Anterior cingulate cortex (tissue), 58 donors: Measurements from ENCODE around the gene NUP62.
A peak's percentile ranks its signal among the peaks of the same experiment; 100 is the strongest.
"Not testable (repeated sequence)": the region's sequence is repeated elsewhere in the genome, so short reads cannot be mapped to it uniquely, and the experiment has no call there.

Experiments
- DNase-seq, 58 donors: peaks; one replicate each; lab custom pipeline; 2025; lab: John Stamatoyannopoulos, UW

NUP62 gene

DNA sequence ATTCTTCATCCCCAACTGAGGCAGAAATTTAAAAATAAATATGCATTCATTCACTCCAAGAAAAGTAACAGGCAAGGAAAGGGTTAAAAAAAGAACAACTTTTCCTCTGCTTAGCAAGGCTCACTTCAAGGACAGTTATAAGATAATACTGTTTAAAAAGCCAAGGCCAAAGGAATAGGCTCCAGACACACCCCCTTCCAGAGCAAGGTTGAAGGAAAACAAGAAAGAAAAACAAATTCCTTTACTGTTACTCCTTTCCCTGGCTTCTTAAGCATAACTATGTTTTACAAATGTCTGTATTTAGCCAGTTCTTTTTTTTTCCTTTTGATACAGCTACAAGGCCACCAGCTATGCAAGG, 23.2 kb upstream of the NUP62 start:
- DNase-seq = no peak

DNA sequence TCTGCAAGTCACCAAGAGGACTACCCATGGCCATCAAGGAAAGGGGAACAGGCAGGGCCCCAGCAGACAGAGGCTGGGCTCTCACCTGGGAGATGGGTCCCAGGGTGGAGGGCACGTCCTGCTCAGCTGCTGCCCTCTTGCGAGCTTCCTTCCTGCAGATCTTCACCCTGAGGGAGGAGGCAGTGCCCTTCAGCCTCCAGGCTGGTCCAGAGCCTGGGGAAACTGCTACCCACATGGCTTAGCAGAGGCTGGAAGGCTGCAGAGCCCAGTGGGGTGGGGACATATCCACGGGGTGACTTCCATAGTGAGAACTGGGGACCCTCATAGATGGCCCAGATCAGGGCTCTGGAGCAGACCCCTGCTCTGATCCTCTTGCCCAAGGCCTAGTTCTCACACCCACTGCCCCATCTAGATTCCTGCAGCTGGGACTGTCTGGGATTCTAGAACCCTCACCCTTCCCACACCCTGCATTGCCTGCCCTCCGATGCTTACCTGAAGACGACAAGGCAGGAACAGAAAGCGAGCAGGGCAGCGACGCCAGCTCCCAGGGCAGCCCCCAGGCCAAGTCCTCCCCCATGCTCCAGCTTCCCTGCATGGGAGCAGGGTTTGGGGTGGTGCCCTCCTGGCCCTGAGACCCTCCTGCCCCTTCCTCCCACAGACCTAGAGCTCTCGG, 22.6 kb upstream of the NUP62 start:
- no peak for DNase-seq

DNA sequence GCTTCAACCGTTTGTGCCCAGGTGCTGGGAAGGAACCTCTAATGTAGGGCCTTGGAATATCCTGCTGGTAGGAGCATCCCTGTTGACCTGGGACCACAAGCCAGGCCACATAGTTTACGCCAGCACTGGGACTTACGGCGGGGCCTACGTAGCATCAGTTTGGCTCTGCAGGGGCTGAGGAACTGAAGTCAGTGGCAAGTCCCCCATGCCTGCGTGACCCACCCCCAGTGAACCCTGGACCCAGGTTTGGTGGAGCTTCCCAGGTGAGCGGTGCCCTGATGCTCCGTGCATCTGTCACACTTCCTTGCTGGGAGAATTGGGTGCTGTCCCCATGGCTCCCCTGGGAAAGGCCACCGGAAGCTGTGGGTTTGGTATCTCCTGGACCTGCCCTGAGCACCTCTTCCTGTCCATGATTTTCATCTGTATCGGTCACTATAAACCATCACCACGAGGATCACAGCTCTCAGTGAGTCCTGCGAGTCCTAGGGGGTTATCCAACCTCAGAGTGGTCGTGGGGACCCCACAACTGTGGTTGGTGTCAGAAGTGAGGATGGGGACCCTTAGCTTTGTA, 21.7 kb upstream of the NUP62 start:
- DNase-seq = no peak

DNA sequence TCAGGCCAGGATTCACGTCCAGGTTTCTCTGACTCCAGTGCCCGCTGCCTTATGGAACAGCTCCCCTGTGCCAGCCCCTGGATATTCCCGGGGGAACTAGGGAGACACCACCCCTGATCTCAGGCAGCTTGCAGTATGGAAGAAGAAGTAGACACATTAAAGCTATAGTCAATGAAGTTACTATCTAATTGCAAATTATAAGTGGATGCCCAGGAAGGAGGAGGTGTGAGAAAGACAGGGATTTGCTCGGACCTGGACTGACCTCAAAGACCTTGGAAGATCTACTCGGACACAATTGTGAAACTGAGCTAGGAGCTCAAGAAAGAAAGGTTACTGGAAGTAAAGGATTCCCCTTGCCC, 21.3 kb upstream of the NUP62 start:
- no peak for DNase-seq

DNA sequence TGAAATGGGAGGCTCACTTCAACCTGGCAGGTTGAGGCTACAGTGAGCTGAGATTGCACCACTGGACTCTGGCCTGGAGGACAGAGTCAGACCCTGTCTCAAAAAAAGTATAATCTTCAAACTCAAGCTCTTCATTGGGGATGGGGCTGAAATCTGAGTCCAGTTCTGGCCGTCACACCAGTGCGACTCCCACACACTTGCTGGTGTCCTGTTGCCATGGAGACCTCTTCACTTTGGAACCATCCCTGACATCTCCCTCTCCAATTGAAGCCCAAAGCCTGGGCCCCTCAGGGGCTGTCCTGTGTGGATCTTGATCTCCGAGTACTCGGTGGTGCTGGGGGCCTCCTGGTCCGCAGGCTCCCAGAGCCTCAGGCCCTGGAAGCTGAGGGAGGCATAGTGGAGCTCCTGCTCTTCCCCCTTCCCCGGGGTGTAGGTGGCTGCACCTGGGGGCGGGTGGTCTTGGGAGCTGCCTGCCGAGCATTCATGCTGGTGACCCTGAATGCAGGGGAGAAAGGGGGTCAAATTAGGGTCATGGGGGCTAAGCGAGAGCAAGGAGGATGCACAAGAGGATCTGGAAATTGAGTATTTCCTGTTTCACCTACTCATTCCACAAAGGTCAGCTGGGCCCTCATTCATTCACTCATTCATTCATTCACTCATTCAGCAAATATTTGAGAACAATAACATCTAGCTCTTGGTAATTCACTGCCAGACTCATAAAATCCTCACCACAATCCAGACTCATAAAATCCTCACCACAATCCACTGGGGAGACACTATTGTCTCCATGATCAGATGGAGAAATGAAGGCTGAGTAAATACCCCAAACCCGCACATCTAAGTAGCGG, 20.7 kb upstream of the NUP62 start:
- no peak for DNase-seq

DNA sequence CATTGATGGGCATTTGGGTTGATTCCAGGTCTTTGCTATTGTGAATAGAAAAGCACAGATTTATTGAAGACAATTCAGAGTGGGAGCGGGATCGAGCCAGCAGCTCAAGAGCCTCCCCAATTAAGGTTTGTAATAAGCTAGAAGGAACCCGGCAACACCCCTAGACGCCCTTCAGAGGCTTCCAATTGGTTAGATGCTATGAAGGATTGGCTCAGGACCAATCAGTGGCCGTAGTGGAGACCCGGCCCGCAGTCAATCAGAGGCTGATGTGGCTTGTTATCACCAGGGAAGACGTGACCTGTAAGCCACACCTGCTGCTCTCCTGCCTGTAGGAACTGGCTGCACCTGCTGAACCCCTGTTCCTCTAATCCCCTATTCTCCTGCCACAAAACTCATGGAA, 17.1 kb upstream of the NUP62 start:
- no peak for DNase-seq

DNA sequence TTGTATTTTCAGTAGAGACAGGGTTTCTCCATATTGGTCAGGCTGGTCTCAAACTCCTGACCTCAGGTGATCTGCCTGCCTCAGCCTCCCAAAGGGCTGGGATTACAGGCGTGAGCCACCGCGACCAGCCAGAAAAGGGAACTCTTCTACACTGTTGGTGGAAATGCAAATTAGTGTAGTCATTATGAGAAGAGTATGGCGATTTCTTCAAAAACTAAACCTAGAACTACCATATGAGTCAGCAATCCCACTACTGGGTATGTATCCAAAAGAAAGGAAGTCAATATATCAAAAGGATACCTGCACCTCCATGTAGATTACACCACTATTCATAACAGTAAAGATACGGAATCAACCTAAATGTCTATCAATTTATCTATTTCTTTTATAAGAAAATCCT, 15.3 kb upstream of the NUP62 start:
- DNase-seq = not testable (repeated sequence)

DNA sequence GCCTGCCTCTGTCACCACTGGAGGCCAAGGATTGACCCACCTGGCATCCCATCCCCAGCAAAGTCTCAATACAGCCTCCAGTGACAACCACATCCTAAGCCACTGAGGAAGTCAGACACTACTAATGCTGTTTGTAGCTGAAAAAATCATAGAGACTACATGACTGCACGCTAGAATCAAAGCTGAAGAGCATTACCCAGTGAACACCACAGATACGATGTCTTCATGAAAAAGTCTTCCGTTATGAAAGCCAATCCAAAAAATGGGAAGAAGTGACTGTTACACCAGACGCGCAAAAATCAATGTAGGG, 11.1 kb upstream of the NUP62 start:
- DNase-seq = no peak

DNA sequence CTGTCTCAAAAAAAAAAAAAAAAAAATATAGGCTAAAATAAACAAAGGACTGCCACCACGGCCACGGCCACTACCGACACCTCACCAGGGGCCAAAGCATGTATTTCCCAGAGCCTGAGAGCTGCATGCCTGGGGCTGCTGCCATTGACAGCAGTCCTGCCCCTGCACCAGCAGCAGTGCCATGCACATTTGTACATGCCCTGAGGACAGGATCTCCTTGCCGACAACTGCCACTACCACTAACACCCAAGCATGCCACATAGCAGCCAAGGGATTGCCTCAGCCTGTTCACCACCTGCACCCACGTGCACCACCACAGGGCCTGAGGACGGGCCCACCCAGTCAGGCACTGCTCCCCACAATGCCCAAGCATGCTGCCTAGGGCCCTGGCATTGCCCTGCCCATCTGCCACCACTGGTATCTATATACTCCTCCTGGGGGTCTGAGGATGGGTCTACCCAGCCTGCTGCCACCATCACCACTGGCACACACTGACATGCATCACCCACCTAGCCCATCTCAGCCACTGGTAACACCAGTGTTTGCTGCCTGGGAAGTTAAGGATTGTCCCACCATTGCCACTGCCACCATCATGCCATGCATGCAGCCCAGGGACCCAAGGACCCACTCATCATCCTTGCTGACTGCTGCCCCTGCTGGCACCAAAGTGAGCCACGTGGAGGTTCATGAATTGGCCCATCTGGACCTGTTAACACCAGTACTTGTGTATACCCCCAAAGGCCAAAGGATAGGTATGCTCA, 10.6 kb upstream of the NUP62 start:
- DNase-seq = no peak

DNA sequence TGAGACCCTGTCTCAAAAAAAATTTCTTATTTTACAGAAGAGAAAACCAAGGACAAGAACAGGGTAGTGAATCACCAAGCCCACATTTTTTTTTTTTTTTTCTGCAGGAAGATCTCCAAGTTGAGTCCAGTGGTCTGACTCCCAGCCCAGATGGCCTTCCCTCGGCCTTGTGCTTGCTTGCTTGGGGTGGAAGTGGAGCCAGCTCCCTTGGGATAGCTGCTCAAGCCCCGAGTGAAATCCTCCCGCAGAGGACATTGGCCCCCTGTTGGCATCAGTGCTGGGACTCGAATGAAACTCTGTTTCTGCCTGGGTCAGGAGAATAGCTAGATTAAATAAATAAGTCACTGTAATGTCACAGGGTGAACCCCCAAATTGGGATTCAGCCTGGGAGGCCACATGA, 9.4 kb upstream of the NUP62 start:
- no peak for DNase-seq

DNA sequence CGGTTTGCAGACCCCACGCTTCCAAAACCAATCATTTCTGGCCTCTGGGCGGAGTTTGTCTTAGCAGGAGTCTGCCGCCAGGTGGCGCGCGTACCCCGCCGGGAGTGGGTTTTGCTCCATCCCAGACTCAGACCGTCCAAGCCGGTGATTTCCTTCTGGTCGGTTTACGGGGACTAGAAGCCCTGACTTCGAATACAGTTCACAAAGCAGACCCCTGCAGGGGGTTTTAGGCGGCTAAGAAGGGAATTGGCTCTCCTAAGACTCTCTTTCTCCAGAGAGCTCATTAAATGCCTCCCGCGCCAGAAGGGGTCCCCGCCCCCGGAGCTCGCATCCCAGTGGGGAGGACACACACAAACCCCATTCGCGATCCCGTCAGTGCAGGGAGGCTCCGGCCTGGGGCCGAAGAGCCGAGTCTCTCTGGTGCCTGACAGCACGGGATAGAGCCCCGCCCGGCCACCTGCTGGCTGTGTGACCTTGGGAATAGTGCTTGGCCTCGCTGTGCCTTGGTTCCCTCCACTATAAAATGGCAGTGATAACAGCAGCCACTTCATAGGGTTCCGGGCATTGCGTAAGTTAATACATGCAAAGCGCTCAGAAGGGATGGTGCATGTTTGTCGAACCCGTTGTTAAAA, 8.6 kb upstream of the NUP62 start:
- peak in 53 of 58 donors; percentile 3 to 84 (median 43) for DNase-seq

DNA sequence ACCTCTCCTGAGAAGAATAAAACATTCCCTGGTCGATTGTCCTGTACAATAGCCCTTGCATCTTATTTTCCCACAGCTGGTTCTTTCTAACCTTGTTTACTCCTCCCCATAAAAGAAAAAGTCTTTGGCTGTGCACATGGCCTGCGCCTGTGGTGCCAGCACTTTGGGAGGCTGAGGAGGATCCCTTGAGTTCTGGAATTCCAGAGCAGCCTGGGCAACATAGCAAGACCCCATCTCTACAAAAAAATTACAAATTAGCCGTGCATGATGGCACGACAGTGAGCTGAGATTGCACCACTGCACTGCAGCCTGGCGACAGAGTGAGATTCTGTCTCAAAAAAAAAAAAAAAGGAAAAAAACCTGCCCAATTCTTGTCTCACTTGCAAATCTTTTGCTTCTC, 7.2 kb upstream of the NUP62 start:
- no peak for DNase-seq

DNA sequence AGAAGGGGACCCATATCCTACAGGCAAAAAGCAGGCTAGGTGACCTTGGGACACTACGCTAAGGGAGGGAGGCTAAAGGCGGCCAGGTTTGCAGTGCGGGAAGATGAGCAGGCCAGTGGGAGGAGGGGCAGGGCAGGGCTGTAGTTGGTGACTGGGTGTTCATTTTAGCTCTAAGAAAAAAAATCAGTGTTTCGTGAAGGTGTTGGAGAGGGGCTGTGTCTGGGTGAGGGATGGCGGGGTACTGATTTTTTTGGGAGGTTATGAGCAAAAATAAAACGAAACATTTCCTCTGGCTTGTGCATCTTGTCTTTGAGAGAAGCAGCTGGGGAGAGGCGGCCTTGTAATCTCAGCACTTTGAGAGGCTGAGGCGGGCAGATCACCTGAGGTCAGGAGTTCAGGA, 4.3 kb upstream of the NUP62 start:
- no peak for DNase-seq

DNA sequence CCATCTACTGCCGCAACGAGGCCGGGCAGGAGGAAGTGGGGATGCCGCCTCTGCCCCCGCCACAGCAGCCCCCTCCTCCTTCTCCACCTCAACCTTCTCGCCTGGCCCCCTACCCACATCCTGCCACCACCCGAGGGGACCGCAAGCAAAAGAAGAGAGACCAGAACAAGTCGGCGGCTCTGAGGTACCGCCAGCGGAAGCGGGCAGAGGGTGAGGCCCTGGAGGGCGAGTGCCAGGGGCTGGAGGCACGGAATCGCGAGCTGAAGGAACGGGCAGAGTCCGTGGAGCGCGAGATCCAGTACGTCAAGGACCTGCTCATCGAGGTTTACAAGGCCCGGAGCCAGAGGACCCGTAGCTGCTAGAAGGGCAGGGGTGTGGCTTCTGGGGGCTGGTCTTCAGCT, 3.4 kb upstream of the NUP62 start:
- no peak for DNase-seq

DNA sequence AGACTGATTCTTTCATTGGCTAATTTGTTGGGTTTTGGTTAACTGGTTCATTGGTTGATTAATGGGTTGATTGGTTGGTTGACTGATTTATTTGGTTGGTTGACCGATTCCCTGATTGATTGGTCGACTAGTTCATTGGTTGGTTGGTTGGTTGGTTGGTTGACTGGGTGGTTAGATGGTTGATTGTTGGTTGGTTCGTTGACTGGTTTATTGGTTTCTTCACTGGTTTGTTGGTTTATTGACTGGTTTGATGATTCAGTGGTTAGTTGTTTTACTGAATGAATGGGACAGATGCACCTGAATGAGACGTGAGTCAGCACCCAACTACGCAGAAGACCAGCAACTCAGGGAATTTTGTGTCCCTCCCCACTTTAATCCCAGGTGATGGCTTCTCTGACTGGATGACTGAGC, 2.7 kb upstream of the NUP62 start:
- DNase-seq = no peak

DNA sequence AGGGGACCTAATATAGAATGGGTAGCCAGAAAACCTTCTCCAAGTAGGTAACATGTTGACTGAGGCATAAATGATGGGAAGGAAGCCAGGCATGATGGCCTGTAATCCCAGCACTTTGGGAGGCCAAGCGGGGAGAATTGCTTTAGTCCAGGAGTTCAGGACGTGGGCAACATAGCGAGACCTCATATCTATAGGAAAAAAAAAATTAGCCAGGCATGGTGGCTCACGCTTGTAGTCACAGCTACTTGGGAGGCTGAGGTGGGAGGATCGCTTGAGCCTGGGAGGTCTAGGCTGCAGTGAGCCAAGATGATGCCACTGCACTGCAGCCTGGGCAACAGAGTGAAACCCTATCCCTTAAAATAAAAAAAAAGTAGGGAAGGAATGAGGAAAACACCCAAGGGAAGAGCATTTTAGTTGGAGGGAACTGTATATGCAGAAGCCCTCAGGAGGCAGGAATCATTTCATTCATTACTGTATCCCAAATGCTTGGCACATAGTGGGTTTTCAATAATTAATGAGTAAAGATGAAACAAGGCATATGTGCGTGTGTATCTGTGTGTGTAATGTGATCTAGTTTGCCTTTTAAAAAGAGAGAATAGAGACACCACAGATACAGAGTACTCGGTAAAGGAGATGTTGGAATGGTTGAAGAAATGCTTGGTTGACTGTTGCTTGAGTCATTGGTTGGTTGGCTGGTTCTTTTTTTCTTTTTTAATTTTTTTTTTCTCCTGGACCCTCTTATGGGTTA, 2.2 kb upstream of the NUP62 start:
- DNase-seq = no peak

DNA sequence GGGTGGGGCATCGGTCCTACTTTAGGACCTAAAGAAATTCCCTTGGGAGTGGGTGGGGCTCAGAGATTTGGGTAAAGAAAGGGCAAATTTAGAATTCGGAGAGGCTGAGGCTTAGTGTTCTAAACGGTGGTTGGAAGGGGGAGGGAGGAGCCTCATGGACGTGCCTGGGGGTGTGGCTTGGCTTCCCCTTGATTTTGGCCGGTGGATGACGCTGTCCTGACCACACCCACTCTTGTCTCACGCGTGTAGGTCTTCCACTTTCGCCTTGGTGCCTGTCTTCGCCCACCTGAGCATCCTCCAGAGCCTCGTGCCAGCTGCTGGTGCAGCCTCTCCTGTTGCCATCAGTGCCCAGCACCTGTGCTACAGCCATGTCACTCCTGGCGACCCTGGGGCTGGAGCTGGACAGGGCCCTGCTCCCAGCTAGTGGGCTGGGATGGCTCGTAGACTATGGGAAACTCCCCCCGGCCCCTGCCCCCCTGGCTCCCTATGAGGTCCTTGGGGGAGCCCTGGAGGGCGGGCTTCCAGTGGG, 1.2 kb upstream of the NUP62 start:
- peak in 1 of 58 donors; percentile 18 for DNase-seq

DNA sequence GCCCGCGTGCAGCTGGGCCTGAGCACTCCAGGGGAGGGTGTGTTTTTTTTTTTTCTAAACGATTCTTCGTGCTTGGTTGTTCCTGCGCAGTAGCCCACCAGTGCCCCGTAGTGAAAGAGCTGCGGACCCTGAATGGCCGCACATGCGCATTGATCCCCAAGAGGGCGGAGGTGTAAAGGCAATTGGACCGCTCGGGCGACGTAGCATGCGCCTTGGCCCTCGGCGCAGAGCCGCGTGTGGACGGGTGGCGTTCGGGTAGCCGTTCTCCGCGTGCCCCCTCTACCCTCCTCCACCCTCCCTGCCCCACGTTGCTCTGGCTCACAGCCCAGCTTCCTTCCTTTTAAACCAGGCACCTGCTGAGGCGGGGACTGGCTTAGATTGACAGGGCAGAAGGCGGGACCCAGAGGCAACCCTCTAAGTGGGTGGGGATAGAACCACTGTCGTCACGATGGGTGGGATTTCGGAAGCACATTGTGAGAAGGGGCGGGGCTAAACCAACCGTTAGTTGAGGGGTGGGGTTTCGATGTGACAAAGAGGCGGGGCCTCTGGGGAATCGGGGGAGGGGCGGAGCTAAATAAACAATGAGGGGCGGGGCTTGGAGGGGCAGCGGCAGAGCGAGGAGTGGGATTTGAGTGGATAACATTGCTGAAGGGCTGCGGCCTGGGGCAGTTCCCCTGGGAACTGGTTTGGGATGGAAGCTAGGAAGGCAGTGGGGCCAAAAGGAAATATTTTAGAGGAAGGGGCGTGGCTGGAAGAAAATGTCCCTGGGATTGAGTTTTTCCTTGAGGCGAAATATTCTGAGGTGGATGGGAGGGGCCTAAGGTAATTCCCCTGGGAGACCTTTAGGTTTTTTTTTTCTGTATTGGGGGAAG, 543 bp upstream of the NUP62 start:
- DNase-seq = peak; percentile 70 to 97 (median 93)
